NCI-H1694 (cell line): ENCODE measurements around the gene RELCH.

Source experiments
- DNase-seq: peaks from one replicate; lab custom pipeline; 2025; lab: John Stamatoyannopoulos, UW

Gene RELCH

DNA sequence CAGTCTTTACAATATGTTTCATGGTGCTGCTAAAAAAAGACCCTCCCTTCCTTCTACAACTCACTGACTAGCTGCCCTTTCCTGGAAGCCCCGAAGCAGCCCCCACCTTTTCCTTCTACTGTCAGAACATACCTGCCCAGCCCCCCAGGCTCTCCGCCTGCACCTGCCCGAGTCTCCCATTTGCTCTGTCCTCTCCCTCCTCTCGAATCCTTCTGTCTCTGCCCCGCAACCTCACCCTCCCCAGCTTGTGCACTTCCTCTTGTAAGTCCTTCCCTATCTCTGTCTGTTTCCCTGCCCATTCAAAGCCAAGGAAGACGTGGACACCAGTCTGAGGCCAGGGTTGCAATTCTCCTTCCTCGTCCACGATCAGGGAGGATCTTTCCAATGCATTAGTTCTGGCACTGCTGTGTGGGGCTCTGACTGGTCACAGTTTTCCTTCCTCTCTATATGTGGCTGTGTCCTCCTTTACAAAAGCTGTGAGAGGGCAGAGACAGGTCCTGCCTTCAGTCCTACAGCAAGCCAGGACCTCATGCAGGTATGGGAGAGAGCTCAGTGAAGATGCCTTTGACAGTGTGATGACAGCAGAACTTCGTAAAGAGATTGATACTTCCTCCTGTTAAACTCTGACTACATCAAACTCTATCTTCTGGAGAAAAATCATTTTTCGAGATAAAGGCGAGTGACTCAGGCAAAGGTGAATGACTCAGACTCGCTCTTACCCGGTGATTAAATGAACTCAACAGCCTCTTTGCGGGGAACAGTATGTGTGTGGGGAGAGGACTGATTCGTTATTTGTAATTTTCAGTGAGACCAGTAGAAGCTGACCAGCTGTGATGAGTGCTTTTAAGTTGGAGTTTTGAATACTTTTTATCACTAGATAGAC lies 152.3 kb downstream of the RELCH start:
- DNase-seq, result no peak

DNA sequence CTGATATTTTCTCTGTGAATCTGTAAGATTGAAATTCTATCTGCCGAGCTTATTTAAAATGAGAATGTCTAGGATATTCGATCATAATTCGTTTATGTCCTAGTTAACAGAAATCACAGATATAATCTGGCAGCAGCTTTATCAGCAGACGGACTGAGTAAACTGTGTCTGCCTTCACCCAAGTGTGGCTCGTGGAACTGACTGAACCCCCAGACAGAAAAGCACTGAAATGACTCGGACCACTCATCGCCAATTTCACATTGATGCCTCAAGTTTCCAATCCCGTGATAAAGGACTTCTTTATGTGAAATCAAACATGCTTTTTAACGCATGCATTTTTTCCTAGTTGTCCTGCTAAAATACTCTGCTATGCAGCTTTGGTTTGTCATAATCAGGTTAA lies 153.9 kb downstream of the RELCH start:
- DNase-seq, result no peak

DNA sequence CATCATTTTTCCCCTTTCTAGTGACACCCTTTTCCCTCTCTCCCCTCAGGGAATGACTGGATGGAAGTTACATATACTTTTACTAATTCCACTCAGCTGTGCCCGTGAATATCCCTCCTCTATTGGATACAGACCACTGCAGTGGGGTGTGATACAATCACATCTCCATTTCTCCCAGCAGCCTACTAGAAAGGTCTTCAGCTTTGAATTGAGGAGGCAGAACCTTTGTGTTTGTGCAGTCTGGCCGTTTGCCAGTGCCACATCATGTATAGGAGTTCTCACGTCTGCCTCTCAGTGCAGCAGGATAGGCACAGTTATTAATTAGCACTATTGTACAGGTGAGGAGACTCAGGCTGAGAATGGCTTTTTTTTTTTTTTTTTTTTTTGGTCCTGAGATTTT lies 154.4 kb downstream of the RELCH start:
- DNase-seq, result no peak

GRCh38 chr18:62342884-62343283 lies 155.8 kb downstream of the RELCH start:
- DNase-seq, result no peak

DNA sequence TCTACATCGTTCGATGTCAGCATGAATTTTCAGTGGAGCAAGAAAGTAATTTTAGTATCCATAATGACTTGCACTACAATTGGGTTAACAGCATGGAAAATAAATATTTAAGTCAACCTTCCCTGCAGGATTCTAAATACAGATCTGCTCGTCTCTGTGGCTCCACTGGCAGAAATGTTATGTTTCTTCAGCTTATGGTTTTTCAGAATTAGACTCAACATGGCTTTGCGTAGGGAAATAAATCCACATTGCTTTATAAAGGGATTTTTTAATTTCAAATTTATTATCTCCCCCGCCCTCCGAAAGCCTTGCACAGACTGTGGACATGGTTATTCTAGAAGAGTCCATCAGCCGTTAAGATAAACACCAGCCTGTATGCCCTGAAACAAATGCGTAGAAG lies 156.3 kb downstream of the RELCH start:
- no peak for DNase-seq

GRCh38 chr18:62345909-62346308 lies 158.9 kb downstream of the RELCH start:
- DNase-seq, result no peak

GRCh38 chr18:62346333-62347088 lies 159.5 kb downstream of the RELCH start:
- DNase-seq, result no peak

DNA sequence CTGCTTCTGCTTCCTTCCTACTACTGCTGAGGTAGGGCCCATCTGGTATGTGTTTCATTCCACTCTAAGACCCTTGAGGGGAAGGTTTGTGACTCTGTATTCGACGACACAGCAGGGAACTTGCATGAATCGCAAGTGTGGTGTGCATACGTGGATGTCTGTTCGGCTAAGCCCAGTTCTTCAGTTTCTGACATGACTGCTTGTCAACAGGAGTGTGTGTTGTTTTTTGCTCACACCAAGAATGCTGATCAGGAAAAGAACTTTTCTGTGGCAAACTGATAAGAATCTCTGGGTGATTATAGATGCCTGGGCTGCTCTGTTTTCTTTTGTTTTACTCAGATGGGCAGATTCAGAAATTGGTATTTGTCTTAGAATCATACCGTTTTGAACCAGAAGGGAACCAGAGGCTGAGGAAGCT lies 160.0 kb downstream of the RELCH start:
- DNase-seq, result no peak

- DNase-seq, result no peak
Observed at GRCh38 chr18:62348474-62348873, 161.4 kb downstream of the RELCH start.

- DNase-seq, result no peak
Observed at GRCh38 chr18:62353170-62353569, 166.1 kb downstream of the RELCH start.

DNA sequence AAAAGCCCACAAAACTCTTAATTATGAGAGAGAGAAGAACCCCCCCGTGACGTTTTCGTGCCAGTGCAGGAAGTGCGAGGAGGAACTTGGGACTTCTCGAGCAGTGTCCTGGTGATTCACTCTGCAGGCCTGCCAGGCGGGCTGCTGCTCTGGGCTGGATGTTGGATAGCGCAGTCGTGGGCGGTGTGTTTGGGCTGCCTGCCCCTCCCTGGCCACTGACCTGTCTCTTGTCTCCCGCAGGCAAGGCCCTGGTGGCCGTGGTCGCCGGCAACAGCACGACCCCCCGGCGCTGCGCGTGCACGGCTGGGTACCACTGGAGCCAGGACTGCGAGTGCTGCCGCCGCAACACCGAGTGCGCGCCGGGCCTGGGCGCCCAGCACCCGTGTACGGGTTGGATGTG lies 167.1 kb downstream of the RELCH start:
- no peak for DNase-seq

DNA sequence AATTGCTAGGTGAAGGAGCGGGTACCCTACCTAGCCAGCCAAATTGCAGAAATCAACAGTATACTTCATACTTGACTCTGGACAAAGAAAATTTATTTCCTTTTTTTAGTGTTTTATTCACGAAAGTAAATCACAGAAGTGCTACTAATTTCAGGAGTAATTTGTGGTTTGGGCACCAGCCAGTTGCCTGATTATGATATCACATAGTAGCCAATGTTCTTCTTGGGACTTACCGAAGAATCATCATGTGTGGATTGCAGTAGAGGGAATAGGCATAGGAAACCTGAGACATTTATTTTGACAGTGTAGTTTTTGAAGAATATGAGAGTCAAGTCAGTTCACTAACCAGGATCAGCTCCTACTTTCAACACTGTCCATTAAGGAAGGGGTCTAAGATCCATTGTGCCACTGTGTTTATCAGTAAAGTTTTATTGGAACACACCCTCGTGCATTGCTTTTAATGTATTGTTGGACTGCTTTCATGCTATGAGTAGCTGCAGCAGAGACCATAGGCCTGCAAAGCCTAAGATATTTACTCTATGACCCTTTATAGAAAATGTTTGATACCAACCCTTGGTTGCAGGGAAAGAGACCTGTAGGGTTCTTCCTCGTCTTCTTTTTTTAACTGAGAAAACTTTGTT lies 170.1 kb downstream of the RELCH start:
- DNase-seq, result no peak
